ENCODE data around the gene AGBL1.

The AGBL1 gene

DNA sequence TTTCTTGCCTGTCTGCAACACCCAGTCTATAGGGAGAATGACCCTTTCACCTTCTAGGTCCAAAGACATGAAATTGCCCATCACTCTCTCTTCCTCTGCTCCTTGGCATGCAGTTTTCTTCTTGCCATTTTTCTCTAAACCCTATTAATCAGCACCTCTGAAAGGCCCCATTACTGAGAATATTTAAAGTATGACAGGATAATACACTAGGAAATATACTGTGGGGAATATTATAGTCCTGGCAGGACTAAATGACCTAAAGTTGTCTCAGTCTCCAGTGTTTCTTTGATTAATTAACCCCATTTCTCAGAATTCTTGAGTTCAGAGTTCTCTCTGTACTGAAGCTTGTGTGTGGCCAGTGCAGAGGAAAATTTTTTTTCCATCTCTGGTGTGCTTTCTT is 730.7 kb downstream of the AGBL1 start:
- no peak for TF ChIP-seq CTCF (IDR thresholded peaks at IDR 0.05; ENCODE audit: low read depth, low read length)
- DNase-seq (ENCODE audit: low read depth in 2 of 2), result no peak

GRCh38 chr15:86813892-86814291 is 734.2 kb downstream of the AGBL1 start:
- TF ChIP-seq CTCF (IDR thresholded peaks at IDR 0.05; ENCODE audit: low read depth, low read length), result no peak
- no peak for DNase-seq (ENCODE audit: low read depth in 2 of 2)
- H3K4me3 ChIP-seq (replicated peaks in 1 of 2; ENCODE audit: low read depth in 2 of 2, low read length in 2 of 2), result no peak overlapping the region

More for the DNA sequence above, 730.7 kb downstream of the AGBL1 start:
- no peak overlapping the region for H3K4me3 ChIP-seq (replicated peaks in 1 of 2; ENCODE audit: low read depth in 2 of 2, low read length in 2 of 2)

DNA sequence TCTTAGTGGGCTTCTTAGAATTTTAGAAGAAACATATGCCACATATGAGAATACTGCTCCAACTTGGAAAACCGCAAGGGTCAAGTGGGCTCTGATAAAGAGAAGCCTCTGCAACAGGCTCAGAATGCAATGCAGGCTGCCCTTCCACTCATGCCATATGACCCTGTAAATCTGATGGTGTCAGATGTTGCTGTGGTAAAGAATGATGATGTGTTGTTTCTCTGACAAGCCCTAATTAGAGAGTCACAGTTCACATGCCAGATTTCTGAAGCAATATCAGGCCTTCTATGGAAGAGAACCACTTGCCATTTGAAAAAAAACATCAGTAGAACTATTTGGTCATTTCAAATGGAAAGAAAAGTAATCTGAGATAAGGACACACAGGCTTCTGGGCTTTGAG is 749.6 kb downstream of the AGBL1 start:
- TF ChIP-seq CTCF (IDR thresholded peaks at IDR 0.05; ENCODE audit: low read depth, low read length), result no peak
- no peak overlapping the region for H3K4me3 ChIP-seq (replicated peaks in 1 of 2; ENCODE audit: low read depth in 2 of 2, low read length in 2 of 2)

GRCh38 chr15:86830304-86830703 is 750.6 kb downstream of the AGBL1 start:
- H3K4me3 ChIP-seq (replicated peaks in 1 of 2; ENCODE audit: low read depth in 2 of 2, low read length in 2 of 2), result no peak overlapping the region
- DNase-seq (ENCODE audit: low read depth in 2 of 2), result peak in 1 of 2 donors; percentile 3
- TF ChIP-seq CTCF (IDR thresholded peaks at IDR 0.05; ENCODE audit: low read depth, low read length), result no peak

More for the DNA sequence above, 749.6 kb downstream of the AGBL1 start:
- no peak for DNase-seq (ENCODE audit: low read depth in 2 of 2)

- no peak for DNase-seq (ENCODE audit: low read depth in 2 of 2)
- no peak for TF ChIP-seq CTCF (IDR thresholded peaks at IDR 0.05; ENCODE audit: low read depth, low read length)
- no peak overlapping the region for H3K4me3 ChIP-seq (replicated peaks in 1 of 2; ENCODE audit: low read depth in 2 of 2, low read length in 2 of 2)
These were observed 753.9 kb downstream of the AGBL1 start for GRCh38 chr15:86833595-86833994.

DNA sequence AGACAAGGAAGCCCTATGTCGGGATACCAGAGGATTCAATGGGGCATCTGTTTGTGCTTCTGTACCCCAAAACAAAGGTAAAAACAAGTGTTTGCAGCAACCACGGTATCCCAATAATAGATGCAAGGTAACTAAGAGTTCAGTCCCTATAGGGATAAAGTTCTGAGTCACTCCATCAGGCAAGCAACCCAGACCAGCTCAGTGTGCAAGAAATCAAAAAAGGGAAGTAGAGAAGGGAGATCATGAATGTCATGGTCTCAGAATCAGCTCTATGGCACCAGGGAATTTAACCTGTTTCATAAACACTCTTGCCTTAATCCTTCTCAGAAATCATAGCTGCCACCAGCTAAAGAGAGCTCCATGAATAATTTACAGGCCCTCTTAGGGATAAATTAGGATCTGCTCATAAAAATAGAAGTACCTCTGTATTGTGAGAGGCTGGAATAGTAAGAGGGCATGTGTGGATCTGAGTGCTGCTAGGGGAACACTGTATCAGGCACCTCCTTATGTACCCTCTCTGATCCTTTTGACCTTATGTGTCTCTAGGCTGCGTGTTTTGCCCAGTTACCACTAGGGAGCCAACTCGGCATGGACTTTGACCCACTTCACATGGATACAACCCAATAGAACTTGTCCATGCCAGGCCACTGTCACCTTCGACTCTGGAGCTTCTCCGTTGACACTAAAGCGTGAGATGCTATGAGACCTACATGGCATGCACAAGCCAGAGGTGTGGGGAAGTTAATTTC is 754.6 kb downstream of the AGBL1 start:
- DNase-seq (ENCODE audit: low read depth in 2 of 2), result no peak
- H3K4me3 ChIP-seq (replicated peaks in 1 of 2; ENCODE audit: low read depth in 2 of 2, low read length in 2 of 2), result no peak overlapping the region
- no peak for TF ChIP-seq CTCF (IDR thresholded peaks at IDR 0.05; ENCODE audit: low read depth, low read length)
